Measurements from ENCODE around the gene LAIR1.

Gene LAIR1

DNA sequence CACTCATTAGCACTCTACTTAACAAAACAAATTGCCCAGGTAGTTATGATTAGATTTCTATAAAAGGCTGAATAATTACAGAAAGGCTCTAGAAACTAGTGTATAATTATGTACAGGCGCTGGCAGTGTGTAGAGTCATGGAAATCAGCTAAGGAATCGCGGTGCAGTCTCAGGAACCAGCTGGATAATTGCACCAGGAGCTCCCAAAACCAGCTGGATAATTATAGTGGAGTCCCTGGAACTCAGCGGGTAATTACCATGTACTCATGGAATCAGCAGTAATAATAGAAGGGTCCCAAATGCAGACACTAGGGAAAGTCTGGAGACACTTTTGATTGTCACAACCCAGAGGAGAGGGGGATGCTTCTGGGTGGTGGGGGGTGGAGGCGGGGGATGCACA lies 27.4 kb upstream of the LAIR1 start:
- TF ChIP-seq EZH2phosphoT487 (conservative IDR thresholded peaks at IDR 0.05; ENCODE audit: low read length) = no peak
- TF ChIP-seq, protein P1, sequence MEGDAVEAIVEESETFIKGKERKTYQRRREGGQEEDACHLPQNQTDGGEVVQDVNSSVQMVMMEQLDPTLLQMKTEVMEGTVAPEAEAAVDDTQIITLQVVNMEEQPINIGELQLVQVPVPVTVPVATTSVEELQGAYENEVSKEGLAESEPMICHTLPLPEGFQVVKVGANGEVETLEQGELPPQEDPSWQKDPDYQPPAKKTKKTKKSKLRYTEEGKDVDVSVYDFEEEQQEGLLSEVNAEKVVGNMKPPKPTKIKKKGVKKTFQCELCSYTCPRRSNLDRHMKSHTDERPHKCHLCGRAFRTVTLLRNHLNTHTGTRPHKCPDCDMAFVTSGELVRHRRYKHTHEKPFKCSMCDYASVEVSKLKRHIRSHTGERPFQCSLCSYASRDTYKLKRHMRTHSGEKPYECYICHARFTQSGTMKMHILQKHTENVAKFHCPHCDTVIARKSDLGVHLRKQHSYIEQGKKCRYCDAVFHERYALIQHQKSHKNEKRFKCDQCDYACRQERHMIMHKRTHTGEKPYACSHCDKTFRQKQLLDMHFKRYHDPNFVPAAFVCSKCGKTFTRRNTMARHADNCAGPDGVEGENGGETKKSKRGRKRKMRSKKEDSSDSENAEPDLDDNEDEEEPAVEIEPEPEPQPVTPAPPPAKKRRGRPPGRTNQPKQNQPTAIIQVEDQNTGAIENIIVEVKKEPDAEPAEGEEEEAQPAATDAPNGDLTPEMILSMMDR (IDR thresholded peaks at IDR 0.05; ENCODE audit: insufficient read depth, low read length, poor library complexity, severe bottlenecking) = no peak
- Histone ChIP-seq H3K36me3 (ENCODE audit: low read length) (no peaks in the 10 kb centered on the region), H4K20me1 (ENCODE audit: low read depth, low read length) (no peaks in the 10 kb centered on the region), H2AFZ (ENCODE audit: low read depth, low read length, severe bottlenecking) (no peak overlapping the region), H3K9me2 (replicated peaks; ENCODE audit: insufficient read depth, low read length) (no peaks in the 10 kb centered on the region), H3K4me2 (ENCODE audit: low read depth, low read length, poor library complexity, severe bottlenecking) (no peak overlapping the region), H3K27ac (ENCODE audit: low read depth, low read length) (no peak overlapping the region), H3K9ac (ENCODE audit: low read length) (no peak overlapping the region), H3K27me3 (ENCODE audit: low read length) (no peaks in the 10 kb centered on the region), H3F3A (ENCODE audit: insufficient read depth) (no peaks in the 10 kb centered on the region), H3K9me3 (ENCODE audit: insufficient read depth, low read length) (no peaks in the 10 kb centered on the region), H3K4me3 (ENCODE audit: insufficient read depth, low read length, poor library complexity, severe bottlenecking) (no peak overlapping the region), H3K79me2 (ENCODE audit: insufficient read depth, low read length) (no peaks in the 10 kb centered on the region)

DNA sequence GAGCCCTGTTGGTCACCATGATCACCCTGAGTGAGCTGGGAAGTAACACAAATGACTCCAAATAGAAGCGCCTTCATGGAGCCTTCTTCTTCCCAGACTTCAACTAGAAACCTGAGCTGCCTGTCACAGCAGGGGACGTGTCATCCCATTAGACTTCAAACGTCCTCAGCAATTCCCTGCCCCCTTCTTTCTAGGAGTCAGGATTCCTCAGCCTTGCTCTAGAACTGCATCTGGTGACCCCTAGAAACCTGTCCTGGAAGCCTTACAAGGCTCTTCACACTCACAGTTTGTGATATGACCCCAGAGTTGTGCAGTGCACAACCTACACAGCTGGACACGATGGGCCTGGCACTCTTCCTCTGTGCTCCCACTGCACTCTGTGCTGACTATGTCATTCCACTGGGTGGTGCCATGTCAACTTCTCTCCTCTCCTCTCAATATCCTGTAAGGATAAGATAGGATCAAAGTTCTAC lies 26.9 kb upstream of the LAIR1 start:
- Histone ChIP-seq H3K79me2 (ENCODE audit: insufficient read depth, low read length) (no peaks in the 10 kb centered on the region), H3K27me3 (ENCODE audit: low read length) (no peaks in the 10 kb centered on the region), H3K9ac (ENCODE audit: low read length) (no peak overlapping the region), H3F3A (ENCODE audit: insufficient read depth) (no peaks in the 10 kb centered on the region), H3K9me2 (replicated peaks; ENCODE audit: insufficient read depth, low read length) (no peaks in the 10 kb centered on the region), H3K36me3 (ENCODE audit: low read length) (no peaks in the 10 kb centered on the region), H3K27ac (ENCODE audit: low read depth, low read length) (no peak overlapping the region), H3K9me3 (ENCODE audit: insufficient read depth, low read length) (no peaks in the 10 kb centered on the region), H4K20me1 (ENCODE audit: low read depth, low read length) (no peaks in the 10 kb centered on the region), H2AFZ (ENCODE audit: low read depth, low read length, severe bottlenecking) (no peak overlapping the region), H3K4me2 (ENCODE audit: low read depth, low read length, poor library complexity, severe bottlenecking) (no peak overlapping the region), H3K4me3 (ENCODE audit: insufficient read depth, low read length, poor library complexity, severe bottlenecking) (no peak overlapping the region)
- TF ChIP-seq, protein P1 (IDR thresholded peaks at IDR 0.05; ENCODE audit: insufficient read depth, low read length, poor library complexity, severe bottlenecking) = no peak
- no peak for TF ChIP-seq EZH2phosphoT487 (conservative IDR thresholded peaks at IDR 0.05; ENCODE audit: low read length)

DNA sequence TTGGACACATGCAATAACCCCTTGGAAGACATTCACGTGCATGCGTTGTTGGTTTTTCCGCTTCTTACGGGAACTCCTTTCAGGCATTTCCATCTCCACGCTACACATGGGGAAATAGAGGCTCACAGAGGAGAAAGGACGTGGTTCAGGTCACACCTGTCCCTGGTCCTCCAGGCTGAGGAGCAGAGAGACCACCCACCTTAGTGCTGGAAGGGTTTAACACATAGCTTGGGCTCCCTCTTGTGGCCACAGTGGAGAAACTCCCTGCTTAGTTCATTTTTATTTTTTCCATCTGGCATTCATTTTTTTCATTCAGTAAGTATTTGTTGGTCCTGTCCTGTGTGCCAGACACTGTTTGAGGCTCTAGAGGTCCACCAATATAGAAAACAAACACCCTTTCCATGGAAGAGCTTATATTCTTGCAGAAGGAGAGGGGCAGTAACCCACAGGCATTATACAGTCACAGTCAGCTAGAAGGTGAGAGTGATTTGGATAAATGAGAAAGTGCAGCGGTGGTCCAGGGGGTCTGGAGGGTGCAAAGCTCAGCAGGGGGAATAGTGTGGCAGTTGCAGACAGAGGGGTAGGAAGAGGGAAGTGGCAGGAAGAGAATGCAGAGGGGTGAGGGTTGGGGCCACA lies 26.3 kb upstream of the LAIR1 start:
- H3K36me3 ChIP-seq (ENCODE audit: low read length) = no peaks in the 10 kb centered on the region
- TF ChIP-seq, protein P1 (IDR thresholded peaks at IDR 0.05; ENCODE audit: insufficient read depth, low read length, poor library complexity, severe bottlenecking) = peak; percentile 82
- no peak for TF ChIP-seq EZH2phosphoT487 (conservative IDR thresholded peaks at IDR 0.05; ENCODE audit: low read length)
- H2AFZ ChIP-seq (ENCODE audit: low read depth, low read length, severe bottlenecking) = no peak overlapping the region
- no peak overlapping the region for H3K27ac ChIP-seq (ENCODE audit: low read depth, low read length)
- H3K4me2 ChIP-seq (ENCODE audit: low read depth, low read length, poor library complexity, severe bottlenecking) = no peak overlapping the region
- H3F3A ChIP-seq (ENCODE audit: insufficient read depth) = no peaks in the 10 kb centered on the region
- no peak overlapping the region for H3K9ac ChIP-seq (ENCODE audit: low read length)
- H3K4me3 ChIP-seq (ENCODE audit: insufficient read depth, low read length, poor library complexity, severe bottlenecking) = no peak overlapping the region
- no peaks in the 10 kb centered on the region for H3K9me2 ChIP-seq (replicated peaks; ENCODE audit: insufficient read depth, low read length)
- H3K27me3 ChIP-seq (ENCODE audit: low read length) = no peaks in the 10 kb centered on the region
- H3K9me3 ChIP-seq (ENCODE audit: insufficient read depth, low read length) = no peaks in the 10 kb centered on the region
- no peaks in the 10 kb centered on the region for H4K20me1 ChIP-seq (ENCODE audit: low read depth, low read length)
- no peaks in the 10 kb centered on the region for H3K79me2 ChIP-seq (ENCODE audit: insufficient read depth, low read length)

Data from SU-DHL-6 (cell line).